Measurements from ENCODE around the gene PLA2G2F.

The PLA2G2F gene

DNA sequence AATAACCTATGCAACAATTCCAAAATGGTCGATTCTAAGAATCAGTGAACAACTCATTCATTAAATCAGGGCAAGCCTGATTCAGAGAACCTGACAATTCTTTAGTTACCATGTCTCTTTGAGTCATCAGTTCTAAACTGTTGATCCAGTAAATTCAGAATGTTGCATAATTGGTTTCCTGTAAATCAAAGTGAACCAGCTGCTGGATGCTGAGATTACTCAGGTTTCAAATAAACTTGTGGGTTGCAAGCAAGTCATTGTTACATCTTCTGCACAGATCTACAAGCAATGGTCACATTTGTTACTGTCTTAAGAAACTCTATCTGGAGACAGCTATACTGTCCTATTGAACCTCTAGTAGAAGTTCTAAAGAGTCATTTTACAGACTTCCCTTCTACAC lies 36.2 kb upstream of the PLA2G2F start:
- H3K36me3 ChIP-seq (ENCODE audit: control insufficient read depth, low read length) = no peaks in the 10 kb centered on the region
- no peak overlapping the region for H3K27ac ChIP-seq (ENCODE audit: low read depth, low read length)
- H3K79me2 ChIP-seq (ENCODE audit: control insufficient read depth, low read length) = no peaks in the 10 kb centered on the region
- no peak for TF ChIP-seq EZH2phosphoT487 (IDR thresholded peaks at IDR 0.05; ENCODE audit: borderline replicate concordance, low read length)
- TF ChIP-seq, protein P1, sequence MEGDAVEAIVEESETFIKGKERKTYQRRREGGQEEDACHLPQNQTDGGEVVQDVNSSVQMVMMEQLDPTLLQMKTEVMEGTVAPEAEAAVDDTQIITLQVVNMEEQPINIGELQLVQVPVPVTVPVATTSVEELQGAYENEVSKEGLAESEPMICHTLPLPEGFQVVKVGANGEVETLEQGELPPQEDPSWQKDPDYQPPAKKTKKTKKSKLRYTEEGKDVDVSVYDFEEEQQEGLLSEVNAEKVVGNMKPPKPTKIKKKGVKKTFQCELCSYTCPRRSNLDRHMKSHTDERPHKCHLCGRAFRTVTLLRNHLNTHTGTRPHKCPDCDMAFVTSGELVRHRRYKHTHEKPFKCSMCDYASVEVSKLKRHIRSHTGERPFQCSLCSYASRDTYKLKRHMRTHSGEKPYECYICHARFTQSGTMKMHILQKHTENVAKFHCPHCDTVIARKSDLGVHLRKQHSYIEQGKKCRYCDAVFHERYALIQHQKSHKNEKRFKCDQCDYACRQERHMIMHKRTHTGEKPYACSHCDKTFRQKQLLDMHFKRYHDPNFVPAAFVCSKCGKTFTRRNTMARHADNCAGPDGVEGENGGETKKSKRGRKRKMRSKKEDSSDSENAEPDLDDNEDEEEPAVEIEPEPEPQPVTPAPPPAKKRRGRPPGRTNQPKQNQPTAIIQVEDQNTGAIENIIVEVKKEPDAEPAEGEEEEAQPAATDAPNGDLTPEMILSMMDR (IDR thresholded peaks at IDR 0.05; ENCODE audit: low read depth, low read length, poor library complexity, severe bottlenecking) = no peak
- no peaks in the 10 kb centered on the region for H3K9me2 ChIP-seq (replicated peaks; ENCODE audit: control insufficient read depth, low read length)
- H3K9me3 ChIP-seq (ENCODE audit: control insufficient read depth, insufficient read depth, low read length) = no peaks in the 10 kb centered on the region
- H3F3A ChIP-seq (ENCODE audit: control insufficient read depth, insufficient read depth) = no peaks in the 10 kb centered on the region
- no peak overlapping the region for H3K4me3 ChIP-seq (ENCODE audit: low read length)
- H3K27me3 ChIP-seq (ENCODE audit: control insufficient read depth, low read length) = no peaks in the 10 kb centered on the region
- H3K4me1 ChIP-seq (ENCODE audit: control insufficient read depth, low read length) = no peaks in the 10 kb centered on the region
- no peak overlapping the region for H3K4me2 ChIP-seq (ENCODE audit: low read length)
- no peaks in the 10 kb centered on the region for H4K20me1 ChIP-seq (ENCODE audit: control insufficient read depth, insufficient read depth, low read depth, low read length)

DNA sequence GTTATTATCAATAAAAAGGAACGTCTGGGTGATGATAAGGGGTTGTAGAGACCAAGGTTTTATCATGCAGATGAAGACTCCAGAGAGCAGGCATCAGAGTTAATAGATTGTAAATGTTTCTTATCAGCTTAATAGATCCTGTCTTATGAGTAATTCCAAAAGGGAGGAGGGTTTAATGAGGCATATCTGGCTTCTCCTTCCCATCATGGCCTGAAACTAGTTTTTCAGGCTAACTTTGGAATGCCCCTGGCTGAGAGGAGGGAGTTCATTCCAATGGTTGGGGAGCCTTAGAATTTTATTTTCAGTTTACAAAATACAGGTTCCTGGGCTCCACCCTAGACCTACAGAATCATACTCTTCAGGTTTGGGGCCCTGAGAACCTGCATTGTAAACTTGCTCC lies 33.3 kb upstream of the PLA2G2F start:
- no peaks in the 10 kb centered on the region for H3K9me3 ChIP-seq (ENCODE audit: control insufficient read depth, insufficient read depth, low read length)
- H3K36me3 ChIP-seq (ENCODE audit: control insufficient read depth, low read length) = no peaks in the 10 kb centered on the region
- TF ChIP-seq EZH2phosphoT487 (IDR thresholded peaks at IDR 0.05; ENCODE audit: borderline replicate concordance, low read length) = no peak
- TF ChIP-seq, protein P1 (IDR thresholded peaks at IDR 0.05; ENCODE audit: low read depth, low read length, poor library complexity, severe bottlenecking) = no peak
- H3K79me2 ChIP-seq (ENCODE audit: control insufficient read depth, low read length) = no peaks in the 10 kb centered on the region
- no peak overlapping the region for H3K4me3 ChIP-seq (ENCODE audit: low read length)
- no peaks in the 10 kb centered on the region for H3K9me2 ChIP-seq (replicated peaks; ENCODE audit: control insufficient read depth, low read length)
- no peaks in the 10 kb centered on the region for H3K27me3 ChIP-seq (ENCODE audit: control insufficient read depth, low read length)
- H3K4me1 ChIP-seq (ENCODE audit: control insufficient read depth, low read length) = no peaks in the 10 kb centered on the region
- H3K4me2 ChIP-seq (ENCODE audit: low read length) = no peak overlapping the region
- no peak overlapping the region for H3K27ac ChIP-seq (ENCODE audit: low read depth, low read length)
- H3F3A ChIP-seq (ENCODE audit: control insufficient read depth, insufficient read depth) = no peaks in the 10 kb centered on the region
- no peaks in the 10 kb centered on the region for H4K20me1 ChIP-seq (ENCODE audit: control insufficient read depth, insufficient read depth, low read depth, low read length)

DNA sequence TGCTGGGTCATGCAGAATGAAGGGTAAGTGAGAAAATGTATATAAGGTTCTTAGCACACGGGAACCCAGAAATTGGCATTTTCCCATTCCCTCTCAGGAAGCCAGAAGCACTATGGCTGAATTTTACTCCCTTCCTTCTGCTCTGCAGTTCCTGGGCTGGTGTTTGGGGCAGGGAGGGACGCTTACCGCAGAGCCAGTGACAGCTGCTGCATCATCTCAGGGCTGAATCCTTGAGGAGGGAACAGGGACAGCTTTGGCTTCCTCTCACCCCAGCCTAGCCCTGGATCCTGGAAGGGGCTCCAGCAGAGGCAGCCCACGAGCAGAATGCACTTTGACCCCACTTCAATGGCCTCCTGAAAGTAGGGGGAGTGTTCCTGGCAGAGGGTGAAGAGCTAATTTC lies 31.8 kb upstream of the PLA2G2F start:
- Histone ChIP-seq H3K9me3 (ENCODE audit: control insufficient read depth, insufficient read depth, low read length) (no peaks in the 10 kb centered on the region), H3K4me1 (ENCODE audit: control insufficient read depth, low read length) (no peaks in the 10 kb centered on the region), H3K36me3 (ENCODE audit: control insufficient read depth, low read length) (no peaks in the 10 kb centered on the region), H3K27ac (ENCODE audit: low read depth, low read length) (no peak overlapping the region), H3K4me2 (ENCODE audit: low read length) (no peak overlapping the region), H3K4me3 (ENCODE audit: low read length) (no peak overlapping the region), H3K79me2 (ENCODE audit: control insufficient read depth, low read length) (no peaks in the 10 kb centered on the region), H4K20me1 (ENCODE audit: control insufficient read depth, insufficient read depth, low read depth, low read length) (no peaks in the 10 kb centered on the region), H3F3A (ENCODE audit: control insufficient read depth, insufficient read depth) (no peaks in the 10 kb centered on the region), H3K27me3 (ENCODE audit: control insufficient read depth, low read length) (no peaks in the 10 kb centered on the region), H3K9me2 (replicated peaks; ENCODE audit: control insufficient read depth, low read length) (no peaks in the 10 kb centered on the region)
- TF ChIP-seq EZH2phosphoT487 (IDR thresholded peaks at IDR 0.05; ENCODE audit: borderline replicate concordance, low read length) = no peak
- TF ChIP-seq, protein P1 (IDR thresholded peaks at IDR 0.05; ENCODE audit: low read depth, low read length, poor library complexity, severe bottlenecking) = no peak

DNA sequence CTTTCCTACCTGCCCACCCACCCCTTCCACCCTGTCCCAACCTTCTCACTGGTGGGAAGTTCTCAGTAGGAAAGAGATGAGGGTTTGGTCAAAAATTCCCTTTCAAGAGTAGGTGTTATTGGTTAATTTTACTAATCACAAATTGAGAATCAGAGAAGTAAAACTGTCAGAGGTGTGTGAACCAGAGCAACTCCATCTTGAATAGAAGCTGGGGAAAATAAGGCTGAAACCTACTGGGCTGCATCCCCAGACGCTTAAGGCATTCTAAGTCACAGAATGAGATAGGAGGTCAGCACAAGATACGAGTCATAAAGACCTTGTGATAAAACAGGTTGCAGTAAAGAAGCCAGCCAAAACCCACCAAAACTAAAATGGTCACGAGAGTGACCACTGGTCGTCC lies 31.3 kb upstream of the PLA2G2F start:
- H4K20me1 ChIP-seq (ENCODE audit: control insufficient read depth, insufficient read depth, low read depth, low read length) = no peaks in the 10 kb centered on the region

More for the DNA sequence above, 31.3 kb upstream of the PLA2G2F start:
- Histone ChIP-seq H3K27me3 (ENCODE audit: control insufficient read depth, low read length) (no peaks in the 10 kb centered on the region), H3K4me2 (ENCODE audit: low read length) (no peak overlapping the region), H3K4me1 (ENCODE audit: control insufficient read depth, low read length) (no peaks in the 10 kb centered on the region), H3K36me3 (ENCODE audit: control insufficient read depth, low read length) (no peaks in the 10 kb centered on the region), H3K9me3 (ENCODE audit: control insufficient read depth, insufficient read depth, low read length) (no peaks in the 10 kb centered on the region), H3K79me2 (ENCODE audit: control insufficient read depth, low read length) (no peaks in the 10 kb centered on the region), H3K4me3 (ENCODE audit: low read length) (no peak overlapping the region), H3F3A (ENCODE audit: control insufficient read depth, insufficient read depth) (no peaks in the 10 kb centered on the region), H3K9me2 (replicated peaks; ENCODE audit: control insufficient read depth, low read length) (no peaks in the 10 kb centered on the region), H3K27ac (ENCODE audit: low read depth, low read length) (no peak overlapping the region)
- no peak for TF ChIP-seq EZH2phosphoT487 (IDR thresholded peaks at IDR 0.05; ENCODE audit: borderline replicate concordance, low read length)
- TF ChIP-seq, protein P1 (IDR thresholded peaks at IDR 0.05; ENCODE audit: low read depth, low read length, poor library complexity, severe bottlenecking) = no peak
